Stimulated activated CD8-positive, alpha-beta memory T cell treated with anti-CD3 and anti-CD28 coated beads, Interleukin-2, amount 100 ng/mL, for 48 hours (primary cell): ENCODE results near the gene KRT74.

Source experiments
- DNase-seq, 2 donors: peaks; one replicate each; pipeline ENCODE4 v3.0.0-alpha.2; 2020; ENCODE audit warnings: low read depth in 2 of 2

KRT74 gene

GRCh38 chr12:52521175-52521567 is 52.5 kb downstream of the KRT74 start:
- no peak for DNase-seq

- DNase-seq, result no peak
Measured at GRCh38 chr12:52519826-52520662, 53.6 kb downstream of the KRT74 start, which contains the start of gene KRT5. TSS of gene KRT5 (minus strand) at chr12:52520394. CDS start at chr12:52520296, 98 bp downstream.

GRCh38 chr12:52519387-52519703 is 54.3 kb downstream of the KRT74 start:
- DNase-seq, result no peak

GRCh38 chr12:52518574-52519386 is 54.9 kb downstream of the KRT74 start:
- no peak for DNase-seq

- DNase-seq, result no peak
Measured at GRCh38 chr12:52517888-52518287, 55.8 kb downstream of the KRT74 start.

GRCh38 chr12:52517005-52517835 is 56.4 kb downstream of the KRT74 start:
- no peak for DNase-seq

- no peak for DNase-seq
Measured at GRCh38 chr12:52515927-52516831, 57.5 kb downstream of the KRT74 start.
